ENCODE results near the gene PTRHD1.

- TF ChIP-seq RELB (IDR thresholded peaks at IDR 0.05; ENCODE audit: low read depth) (no peak), EP300 (IDR thresholded peaks at IDR 0.05; ENCODE audit: borderline replicate concordance in 1 of 2, control insufficient read depth in 1 of 2, low read depth in 2 of 2, low read length in 2 of 2) (no peak), SIN3A (IDR thresholded peaks at IDR 0.05; ENCODE audit: low read depth, low read length) (no peak), BCL3 (IDR thresholded peaks at IDR 0.05; ENCODE audit: borderline replicate concordance, insufficient read depth, low read depth, low read length, poor library complexity, severe bottlenecking) (no peak), POLR2A (IDR thresholded peaks at IDR 0.05; ENCODE audit: low read depth, low read length) (no peak), SRF (IDR thresholded peaks at IDR 0.05; ENCODE audit: low read depth in 2 of 2, low read length in 2 of 2) (no peak), NR2F1 (conservative IDR thresholded peaks at IDR 0.05) (no peak), SPI1 (IDR thresholded peaks at IDR 0.05; ENCODE audit: borderline replicate concordance, insufficient read depth, low read depth, low read length) (no peak), EGR1 (IDR thresholded peaks at IDR 0.05; ENCODE audit: borderline replicate concordance in 1 of 2, low read depth in 2 of 2, low read length in 2 of 2) (no peak), ZBTB40 (IDR thresholded peaks at IDR 0.05; ENCODE audit: borderline replicate concordance) (no peak), MXI1 (IDR thresholded peaks at IDR 0.05; ENCODE audit: low read depth, low read length) (no peak), POLR2AphosphoS5 (IDR thresholded peaks at IDR 0.05; ENCODE audit: low read length) (no peak), TAF1 (IDR thresholded peaks at IDR 0.05; ENCODE audit: borderline replicate concordance, low read depth, low read length) (no peak)
- TF ChIP-seq, protein P1, sequence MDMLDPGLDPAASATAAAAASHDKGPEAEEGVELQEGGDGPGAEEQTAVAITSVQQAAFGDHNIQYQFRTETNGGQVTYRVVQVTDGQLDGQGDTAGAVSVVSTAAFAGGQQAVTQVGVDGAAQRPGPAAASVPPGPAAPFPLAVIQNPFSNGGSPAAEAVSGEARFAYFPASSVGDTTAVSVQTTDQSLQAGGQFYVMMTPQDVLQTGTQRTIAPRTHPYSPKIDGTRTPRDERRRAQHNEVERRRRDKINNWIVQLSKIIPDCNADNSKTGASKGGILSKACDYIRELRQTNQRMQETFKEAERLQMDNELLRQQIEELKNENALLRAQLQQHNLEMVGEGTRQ (IDR thresholded peaks at IDR 0.05; ENCODE audit: borderline replicate concordance, low read depth, low read length) = no peak
These were observed 23.2 kb upstream of the PTRHD1 start for GRCh38 chr2:24816404-24816803.
